Measurements from ENCODE around the gene UROC1.

UROC1 gene

DNA sequence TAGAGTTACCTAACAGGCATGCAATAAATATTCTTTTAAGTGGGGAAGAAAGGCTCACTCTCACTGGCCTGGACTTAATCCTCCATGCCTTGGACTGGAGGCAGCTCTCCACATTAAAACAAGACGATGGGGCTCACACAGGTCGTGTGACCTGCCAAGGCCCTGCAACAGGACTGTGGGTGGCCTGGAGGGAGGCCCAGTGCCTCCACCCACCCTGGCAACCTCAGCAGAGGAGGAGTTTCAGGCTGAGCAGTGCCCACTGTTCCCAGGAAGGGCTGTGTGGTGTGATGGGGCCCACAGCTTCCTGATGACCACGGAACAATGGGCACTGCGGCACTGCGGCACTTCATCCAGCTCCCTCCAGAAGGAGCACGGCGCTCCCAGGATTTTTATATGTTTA, 5.5 kb downstream of the UROC1 start:
- DNase-seq = no peak

DNA sequence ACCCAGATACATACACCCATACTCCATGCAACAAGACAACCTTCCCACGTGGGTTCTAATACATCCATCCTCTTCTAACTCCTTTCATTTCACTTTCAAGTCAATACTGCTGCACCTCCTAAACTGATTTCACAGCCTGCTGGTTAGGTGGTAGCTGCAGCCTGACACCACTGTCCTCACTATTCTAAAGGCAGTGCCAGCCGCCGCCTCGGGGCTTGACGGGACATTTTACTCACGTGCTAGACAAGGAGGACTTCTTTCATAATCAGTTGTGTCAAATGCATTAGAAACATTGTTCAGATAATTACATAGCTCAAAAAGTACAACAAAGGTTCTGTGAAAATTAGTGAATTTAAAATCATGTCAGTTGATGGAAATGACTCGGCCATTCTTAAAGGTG, 6.3 kb downstream of the UROC1 start:
- no peak for TF ChIP-seq GATA1 (IDR thresholded peaks at IDR 0.05; ENCODE audit: low read depth, low read length)
- no peak for TF ChIP-seq POLR2A (IDR thresholded peaks at IDR 0.05; ENCODE audit: low read length)
- DNase-seq = no peak

More for the DNA sequence above, 5.5 kb downstream of the UROC1 start:
- TF ChIP-seq POLR2A (IDR thresholded peaks at IDR 0.05; ENCODE audit: low read length) = no peak
- no peak for TF ChIP-seq GATA1 (IDR thresholded peaks at IDR 0.05; ENCODE audit: low read depth, low read length)

DNA sequence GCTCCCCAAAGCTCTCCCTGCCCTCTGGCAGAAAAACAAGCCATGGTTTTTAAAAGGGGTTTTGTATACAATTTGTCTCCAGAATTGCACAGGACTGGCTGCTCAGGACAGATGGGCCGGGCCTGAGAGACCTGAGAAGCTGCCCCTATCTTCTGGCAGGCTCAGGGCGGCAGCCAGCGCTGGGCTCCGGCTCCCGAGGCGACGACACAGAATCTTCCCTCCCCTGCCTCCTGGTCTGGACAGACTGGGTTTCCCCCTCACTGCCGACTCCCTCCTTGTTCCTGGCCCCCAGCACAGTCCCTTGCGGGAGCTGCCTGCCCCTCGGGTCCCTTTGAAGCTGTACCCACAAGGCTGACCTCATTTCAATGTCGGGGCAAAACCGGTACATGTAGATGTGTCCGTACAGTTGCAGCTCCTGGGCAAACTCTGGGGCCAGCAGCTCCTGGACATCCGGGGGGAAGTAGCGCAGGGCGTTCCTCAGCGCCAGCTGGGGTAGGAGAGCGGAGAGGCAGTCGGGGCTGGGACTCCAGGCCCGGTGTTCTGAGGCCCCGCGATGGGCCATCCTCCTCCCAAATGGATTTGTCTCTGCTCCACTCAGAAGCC, 7.2 kb downstream of the UROC1 start:
- no peak for DNase-seq
- TF ChIP-seq POLR2A (IDR thresholded peaks at IDR 0.05; ENCODE audit: low read length) = no peak
- no peak for TF ChIP-seq GATA1 (IDR thresholded peaks at IDR 0.05; ENCODE audit: low read depth, low read length)

DNA sequence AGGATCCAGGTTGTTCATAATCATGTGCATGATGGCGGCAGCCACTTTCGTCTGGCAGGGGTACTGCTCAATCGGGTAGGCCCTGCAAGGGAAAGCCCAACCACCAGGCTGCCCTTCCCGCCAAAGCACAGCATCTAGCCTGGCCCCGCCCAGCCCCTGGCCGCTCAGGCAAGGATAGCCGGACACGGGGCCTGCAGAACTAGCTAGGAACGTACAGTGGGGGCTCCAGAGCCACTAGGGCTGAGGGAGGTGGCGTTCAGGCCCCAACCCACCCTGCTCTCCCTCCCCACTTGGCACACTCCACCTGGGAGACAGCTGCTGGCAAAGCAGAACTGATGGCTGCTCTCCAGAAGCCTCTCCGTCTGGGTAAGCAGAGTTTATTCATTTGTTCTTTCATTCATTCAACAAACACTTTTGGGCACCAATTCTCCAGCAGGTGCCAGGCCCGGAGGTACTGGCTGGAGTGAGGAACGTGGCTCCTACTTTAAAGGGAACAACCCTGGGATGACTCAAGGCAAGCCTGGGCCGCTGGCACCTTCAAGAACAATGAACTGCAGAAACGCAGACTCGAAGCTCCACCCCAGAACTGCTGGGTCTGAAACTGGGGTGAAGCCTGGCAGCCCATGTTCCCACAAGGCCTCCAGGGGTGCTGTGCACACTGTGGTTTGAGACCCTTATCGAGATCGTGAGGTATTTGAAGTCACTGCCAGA, 7.8 kb downstream of the UROC1 start:
- TF ChIP-seq GATA1 (IDR thresholded peaks at IDR 0.05; ENCODE audit: low read depth, low read length) (no peak), POLR2A (IDR thresholded peaks at IDR 0.05; ENCODE audit: low read length) (no peak)
- DNase-seq = no peak

DNA sequence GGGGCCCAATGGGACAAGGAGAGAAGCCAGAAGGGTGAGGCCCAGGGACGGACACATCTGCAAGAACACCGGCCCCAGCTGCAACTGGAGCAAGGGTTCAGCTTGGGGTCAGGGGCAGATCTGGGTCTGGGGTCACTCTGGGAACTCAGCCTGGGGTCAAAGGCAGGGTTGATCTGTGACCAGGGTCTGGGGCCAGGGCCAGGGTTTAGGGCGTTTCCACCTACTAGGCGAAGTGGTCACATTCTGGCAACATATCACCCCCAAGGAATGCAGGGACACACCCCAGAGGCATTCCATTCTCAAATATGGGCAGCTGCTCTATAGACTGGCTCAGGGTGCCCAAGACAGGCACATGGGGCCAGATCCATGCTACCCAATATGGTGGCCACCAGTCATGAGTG, 9.0 kb downstream of the UROC1 start:
- no peak for DNase-seq
- TF ChIP-seq POLR2A (IDR thresholded peaks at IDR 0.05; ENCODE audit: low read length) (no peak), GATA1 (IDR thresholded peaks at IDR 0.05; ENCODE audit: low read depth, low read length) (no peak)

DNA sequence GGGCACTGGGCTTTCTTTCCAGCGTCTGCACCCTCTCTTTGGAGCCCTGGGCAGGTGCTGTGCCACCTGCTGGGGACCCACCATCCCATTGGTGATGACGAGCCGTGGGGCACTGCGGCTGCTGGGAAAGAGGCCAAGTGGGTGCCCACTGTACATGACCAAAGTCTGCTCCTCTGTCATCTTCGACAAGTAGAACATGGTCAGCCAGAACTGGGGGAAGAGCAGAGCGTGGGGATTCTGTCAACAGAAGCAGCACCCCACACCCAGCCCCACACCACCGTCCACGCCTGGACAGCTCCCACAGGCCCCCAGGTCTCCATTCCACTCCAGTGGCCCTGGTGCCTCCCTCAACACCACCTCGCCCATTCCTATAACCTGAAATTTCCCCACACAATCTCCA, 9.7 kb downstream of the UROC1 start:
- TF ChIP-seq GATA1 (IDR thresholded peaks at IDR 0.05; ENCODE audit: low read depth, low read length) = no peak
- no peak for TF ChIP-seq POLR2A (IDR thresholded peaks at IDR 0.05; ENCODE audit: low read length)
- DNase-seq = no peak

DNA sequence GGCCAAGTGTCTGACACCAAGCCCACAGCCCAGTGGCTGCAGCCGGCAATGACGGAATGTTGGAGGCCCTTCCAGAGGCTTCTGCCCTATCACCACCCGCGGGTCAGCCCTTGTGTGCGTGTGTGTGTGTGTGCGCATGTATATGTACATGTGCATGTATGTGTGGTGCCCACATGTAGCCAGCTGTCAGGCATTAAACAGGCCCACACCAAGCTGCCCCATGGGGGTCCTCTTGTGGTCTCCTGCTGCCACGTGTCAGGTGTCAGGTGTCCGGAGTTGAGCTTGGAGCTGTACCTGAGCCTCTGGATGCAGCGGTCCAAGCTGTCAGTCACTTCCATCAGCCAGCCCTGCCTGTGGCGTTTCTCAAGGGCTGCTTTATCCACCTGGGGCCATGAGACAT, 13.9 kb downstream of the UROC1 start:
- no peak for TF ChIP-seq GATA1 (IDR thresholded peaks at IDR 0.05; ENCODE audit: low read depth, low read length)
- TF ChIP-seq POLR2A (IDR thresholded peaks at IDR 0.05; ENCODE audit: low read length) = no peak
- DNase-seq = no peak

DNA sequence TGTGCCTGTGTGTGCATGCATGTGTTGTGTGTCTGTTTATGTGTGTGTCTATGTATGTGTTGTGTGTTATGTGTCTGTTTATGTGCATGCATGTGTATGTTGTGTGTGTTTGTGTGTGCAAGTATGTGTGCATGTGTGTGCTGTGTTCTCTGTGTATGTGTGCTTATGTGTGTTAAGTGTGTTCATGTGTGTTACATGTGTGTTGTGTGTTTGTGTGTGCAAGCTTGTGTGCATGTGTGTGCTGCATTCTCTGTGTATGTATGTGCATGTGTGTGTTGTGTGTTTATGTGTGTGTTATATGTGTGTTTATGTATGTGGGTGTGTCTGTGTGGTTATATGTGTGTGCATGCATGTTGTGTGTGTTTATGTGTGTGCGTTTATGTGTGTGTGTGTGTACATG, 14.9 kb downstream of the UROC1 start:
- TF ChIP-seq GATA1 (IDR thresholded peaks at IDR 0.05; ENCODE audit: low read depth, low read length) (no peak), POLR2A (IDR thresholded peaks at IDR 0.05; ENCODE audit: low read length) (no peak)
- no peak for DNase-seq

DNA sequence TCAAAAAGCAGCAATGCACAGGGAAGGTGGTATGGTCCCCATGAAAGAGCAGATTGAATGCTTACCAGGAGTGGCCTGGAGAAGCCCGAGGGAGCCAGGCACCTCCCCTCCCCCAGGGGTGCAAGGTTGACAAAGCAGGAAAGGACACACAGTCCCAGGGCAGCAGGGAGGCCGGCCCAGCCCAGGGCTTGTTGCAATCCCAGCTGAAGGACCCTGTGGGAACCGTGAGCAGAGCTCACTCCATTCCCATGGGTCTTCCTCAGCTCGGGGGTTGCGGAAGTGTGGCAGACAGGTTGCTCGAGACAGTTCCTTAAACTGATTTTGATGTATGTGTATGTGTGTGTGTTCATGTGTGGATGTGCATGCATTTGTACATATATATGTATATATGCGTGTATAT, 15.8 kb downstream of the UROC1 start:
- TF ChIP-seq POLR2A (IDR thresholded peaks at IDR 0.05; ENCODE audit: low read length) (no peak), GATA1 (IDR thresholded peaks at IDR 0.05; ENCODE audit: low read depth, low read length) (no peak)
- DNase-seq = no peak

DNA sequence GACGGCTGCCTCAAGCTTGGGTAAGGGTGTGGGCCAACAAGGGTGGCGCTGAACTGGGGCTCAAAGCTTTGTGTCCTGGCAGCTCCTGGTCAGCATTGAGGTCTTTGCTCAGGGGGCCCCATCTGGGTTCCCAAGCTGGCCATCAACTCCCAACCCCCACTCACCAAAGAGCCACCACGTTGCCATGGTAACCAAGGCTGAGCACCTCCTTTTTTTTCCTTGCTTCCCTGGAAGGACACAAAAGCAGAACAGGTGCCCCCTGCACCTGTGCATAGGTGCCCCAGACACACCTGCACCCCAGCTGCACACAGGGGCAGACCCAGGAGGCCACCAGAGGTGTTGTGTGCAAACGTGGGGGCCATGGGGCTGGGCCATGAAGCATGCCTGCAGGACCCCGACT, 16.5 kb downstream of the UROC1 start:
- no peak for TF ChIP-seq POLR2A (IDR thresholded peaks at IDR 0.05; ENCODE audit: low read length)
- TF ChIP-seq GATA1 (IDR thresholded peaks at IDR 0.05; ENCODE audit: low read depth, low read length) = no peak
- DNase-seq = no peak

DNA sequence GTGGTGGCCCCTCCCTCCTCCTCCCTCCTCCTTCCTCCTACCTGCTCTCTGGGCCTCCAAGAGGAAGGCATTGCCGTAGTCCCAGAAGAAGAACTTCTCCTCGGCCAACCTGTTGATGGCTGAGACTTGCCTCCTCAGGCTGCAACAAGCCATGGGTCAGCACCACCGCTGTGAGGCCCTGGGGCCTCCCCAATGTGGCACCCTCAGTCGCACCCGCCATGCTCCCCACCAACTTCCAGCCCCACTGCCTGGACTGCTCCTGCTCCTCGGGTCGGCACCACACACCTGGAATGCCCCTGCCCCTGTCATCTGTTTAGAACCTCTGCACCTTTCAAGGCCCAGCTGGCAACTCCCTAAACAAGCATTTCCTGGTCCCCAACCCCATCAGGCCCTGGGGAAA, 17.6 kb downstream of the UROC1 start:
- TF ChIP-seq POLR2A (IDR thresholded peaks at IDR 0.05; ENCODE audit: low read length) = no peak
- no peak for TF ChIP-seq GATA1 (IDR thresholded peaks at IDR 0.05; ENCODE audit: low read depth, low read length)
- DNase-seq = no peak

DNA sequence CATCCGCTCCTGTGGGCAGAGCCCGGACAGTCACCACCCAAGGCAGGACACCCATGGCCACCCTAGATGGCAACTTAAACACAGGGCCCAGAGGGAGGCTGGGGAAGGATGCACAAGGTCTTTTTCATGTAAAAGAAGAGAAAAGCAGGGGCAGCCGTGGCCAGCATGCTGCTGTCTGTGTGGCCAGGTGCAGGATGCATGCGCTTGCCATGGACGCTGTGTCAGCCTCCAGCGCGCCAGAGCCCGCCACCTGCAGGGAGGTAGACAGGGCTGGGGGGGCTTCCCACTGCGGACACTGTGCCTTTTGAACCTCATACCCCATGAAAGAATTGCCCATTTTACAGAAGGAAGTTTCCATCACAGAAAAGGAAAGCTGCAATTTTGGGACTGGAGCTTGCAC, 18.2 kb downstream of the UROC1 start:
- no peak for TF ChIP-seq POLR2A (IDR thresholded peaks at IDR 0.05; ENCODE audit: low read length)
- no peak for TF ChIP-seq GATA1 (IDR thresholded peaks at IDR 0.05; ENCODE audit: low read depth, low read length)
- DNase-seq = no peak

DNA sequence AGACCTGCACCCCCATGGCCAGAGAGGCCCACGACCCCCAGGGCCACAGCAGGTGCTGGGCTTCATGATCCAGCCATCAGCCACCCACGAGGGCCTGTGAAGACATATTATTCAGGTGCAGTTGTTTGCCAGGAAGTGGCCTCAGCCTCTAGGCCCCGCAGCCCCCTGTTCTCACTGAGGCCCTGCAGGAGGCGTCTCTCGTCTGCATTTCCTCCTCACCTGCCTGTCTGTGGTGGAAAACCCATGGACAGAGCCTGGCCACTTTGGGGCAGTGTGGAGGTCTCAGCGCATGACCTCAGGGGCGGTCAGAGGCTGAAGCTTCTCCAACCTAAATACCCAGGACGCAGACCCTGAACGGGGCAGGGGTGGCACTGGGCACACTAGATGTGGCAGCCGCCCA, 18.6 kb downstream of the UROC1 start:
- DNase-seq = no peak
- TF ChIP-seq GATA1 (IDR thresholded peaks at IDR 0.05; ENCODE audit: low read depth, low read length) (no peak), POLR2A (IDR thresholded peaks at IDR 0.05; ENCODE audit: low read length) (no peak)

DNA sequence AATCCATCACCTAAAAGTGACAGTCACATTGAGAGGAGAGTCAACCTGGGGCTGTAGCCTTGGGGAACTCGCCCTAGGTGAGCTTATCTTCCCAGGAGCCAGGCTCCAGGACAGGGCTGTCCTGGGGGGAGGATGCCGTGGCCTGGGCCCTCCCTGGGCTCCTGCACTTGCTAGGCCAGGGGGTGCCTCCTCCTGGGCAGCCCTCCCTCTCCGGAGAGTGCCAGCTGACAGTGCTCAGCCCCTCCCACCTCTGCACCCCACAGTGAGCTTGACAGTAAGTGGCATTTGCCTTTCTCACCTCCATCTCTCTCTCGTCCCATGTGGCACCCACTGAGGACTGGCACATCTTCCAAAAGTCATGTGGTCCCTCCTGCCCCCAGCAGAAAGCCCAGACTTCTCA, 19.1 kb downstream of the UROC1 start:
- TF ChIP-seq POLR2A (IDR thresholded peaks at IDR 0.05; ENCODE audit: low read length) (no peak), GATA1 (IDR thresholded peaks at IDR 0.05; ENCODE audit: low read depth, low read length) (no peak)
- no peak for DNase-seq

DNA sequence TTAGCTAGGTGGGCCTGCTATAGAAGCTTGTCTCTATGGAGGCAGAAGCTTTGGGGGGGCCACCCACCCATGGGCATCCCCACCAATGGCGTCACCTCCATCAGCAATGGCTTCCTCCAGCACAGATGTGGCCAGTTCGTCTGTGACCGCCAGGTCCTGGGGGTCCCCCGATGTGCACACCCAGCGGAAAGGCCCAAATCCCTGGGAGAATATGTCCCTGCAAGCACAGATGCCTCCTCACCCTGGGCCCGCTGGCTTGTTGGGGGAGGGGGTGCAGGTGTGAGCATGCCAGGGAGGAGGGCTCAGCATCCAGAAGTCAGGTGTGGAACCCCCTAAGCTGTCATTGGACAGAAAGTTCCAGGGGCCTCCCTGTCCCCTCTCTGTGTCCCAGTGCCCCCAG, 19.6 kb downstream of the UROC1 start:
- DNase-seq = no peak
- TF ChIP-seq GATA1 (IDR thresholded peaks at IDR 0.05; ENCODE audit: low read depth, low read length) = no peak
- TF ChIP-seq POLR2A (IDR thresholded peaks at IDR 0.05; ENCODE audit: low read length) = no peak
